Loucy (cell line): ENCODE measurements around the gene TEX26.

Source experiments
- H2AFZ ChIP-seq: fragments of 200-600 bp; sonication (generic); 2 replicates; pipeline ENCODE4 v1.6.0; 2016; ENCODE audit warnings: antibody characterized with exemption, mild to moderate bottlenecking, low read length, moderate library complexity
- H3F3A ChIP-seq: fragments of 200-600 bp; 2 replicates; pipeline ENCODE4 v1.6.0; 2016; ENCODE audit warnings: antibody characterized with exemption, low read depth, mild to moderate bottlenecking
- H3K27me3 ChIP-seq: fragments of 200-600 bp; sonication (generic); 2 replicates; pipeline ENCODE4 v1.6.1; 2014; ENCODE audit warnings: low read length, mild to moderate bottlenecking; ENCODE audit not compliant: insufficient read depth, poor library complexity, severe bottlenecking
- H3K36me3 ChIP-seq: fragments of 200-600 bp; sonication (generic); 2 replicates; pipeline ENCODE4 v1.6.1; 2016; ENCODE audit warnings: low read length; ENCODE audit not compliant: insufficient read depth
- H3K4me1 ChIP-seq: fragments of 200-600 bp; sonication (generic); 2 replicates; pipeline ENCODE4 v1.5.1; 2014; ENCODE audit warnings: low read length, mild to moderate bottlenecking; ENCODE audit not compliant: insufficient read depth, poor library complexity, severe bottlenecking
- H3K4me2 ChIP-seq: fragments of 200-600 bp; sonication (generic); 2 replicates; pipeline ENCODE4 v1.6.0; 2014; ENCODE audit warnings: antibody characterized with exemption, low read length, low read depth, mild to moderate bottlenecking; ENCODE audit not compliant: poor library complexity, severe bottlenecking
- H3K4me3 ChIP-seq: fragments of 200-600 bp; sonication (generic); 2 replicates; pipeline ENCODE4 v1.5.1; 2014; ENCODE audit warnings: low read length, mild to moderate bottlenecking, mixed read lengths; ENCODE audit not compliant: poor library complexity, severe bottlenecking
- H3K79me2 ChIP-seq: fragments of 200-600 bp; sonication (generic); 2 replicates; pipeline ENCODE4 v1.6.1; 2014; ENCODE audit warnings: low read length; ENCODE audit not compliant: insufficient read depth
- H3K9ac ChIP-seq: fragments of 200-600 bp; sonication (generic); 2 replicates; pipeline ENCODE4 v1.6.0; 2014; ENCODE audit warnings: mild to moderate bottlenecking, low read depth, low read length, moderate library complexity; ENCODE audit not compliant: poor library complexity, severe bottlenecking
- H3K9me2 ChIP-seq: fragments of 200-600 bp; sonication (generic); replicated peaks from 2 replicates; pipeline ENCODE4 v1.6.1; 2016; ENCODE audit warnings: low read depth, low read length, mixed read lengths
- H3K9me3 ChIP-seq: fragments of 200-600 bp; sonication (generic); 2 replicates; pipeline ENCODE4 v1.6.1; 2014; ENCODE audit warnings: mild to moderate bottlenecking, antibody characterized with exemption, low read length, low read depth; ENCODE audit not compliant: insufficient read depth
- H4K20me1 ChIP-seq: fragments of 200-600 bp; sonication (generic); 2 replicates; pipeline ENCODE4 v1.6.0; 2014; ENCODE audit warnings: antibody characterized with exemption, low read length, mild to moderate bottlenecking; ENCODE audit not compliant: insufficient read depth, poor library complexity, severe bottlenecking
- EZH2phosphoT487 ChIP-seq: fragments of 200-600 bp; IDR thresholded peaks from 2 replicates; pipeline ENCODE4 v1.6.1; 2018; ENCODE audit warnings: antibody characterized with exemption, mild to moderate bottlenecking, moderate library complexity, borderline replicate concordance
- TF ChIP-seq, protein P1 (sequence below): fragments of 200-600 bp; sonication (generic); conservative IDR thresholded peaks from 2 replicates; pipeline ENCODE4 v1.5.1; 2014; ENCODE audit warnings: mild to moderate bottlenecking, antibody characterized with exemption, low read length

Gene TEX26

DNA sequence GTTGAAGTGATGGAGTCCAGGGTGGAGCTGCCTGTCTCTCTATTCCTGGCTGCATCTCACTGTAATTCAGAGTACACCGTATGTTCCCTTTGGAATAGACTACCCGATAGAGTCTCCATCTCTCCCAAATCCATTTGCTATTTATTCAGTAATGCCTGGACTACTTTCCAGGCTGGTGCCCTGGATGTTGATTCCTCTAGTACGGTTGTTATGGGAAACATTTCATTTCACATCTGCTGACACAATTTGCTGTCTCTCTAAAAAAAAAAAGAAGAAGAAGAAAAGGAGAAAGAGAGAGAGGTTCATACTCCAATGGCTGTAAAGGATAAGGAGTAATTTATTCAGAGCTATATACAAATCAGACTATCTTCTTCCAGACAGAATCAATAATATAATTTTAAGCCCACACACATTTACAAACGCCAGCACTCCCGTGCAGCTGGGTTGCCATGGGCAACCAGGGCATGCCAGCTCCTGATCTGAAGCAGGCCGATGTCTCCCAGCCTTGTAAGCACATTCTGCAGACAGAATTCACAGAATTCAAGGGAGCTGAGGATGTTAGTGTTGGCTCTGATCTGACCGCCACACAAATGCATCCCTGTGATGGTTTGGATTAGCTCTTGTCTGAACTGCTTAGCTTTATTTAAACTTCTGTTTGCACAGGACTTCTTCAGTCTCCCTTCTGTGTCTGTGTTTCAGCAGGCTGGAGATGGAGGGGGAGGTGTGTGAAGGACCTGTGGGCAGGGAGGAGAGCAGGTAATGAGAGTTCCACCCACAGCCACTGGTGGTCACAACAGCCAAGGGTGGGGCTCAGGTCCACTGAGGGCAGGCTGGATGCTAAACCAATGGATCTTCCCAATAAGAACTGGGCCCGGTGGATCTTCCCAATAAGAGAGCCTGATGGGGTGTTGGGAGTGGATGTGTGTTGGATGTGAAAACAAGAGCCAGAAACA lies 66.0 kb downstream of the TEX26 start:
- Histone ChIP-seq H2AFZ (no peak overlapping the region), H3K79me2 (no peaks in the 10 kb centered on the region), H3K4me2 (no peak overlapping the region), H3K4me3 (no peak overlapping the region), H3K9ac (no peak overlapping the region), H3K36me3 (no peaks in the 10 kb centered on the region), H4K20me1 (no peaks in the 10 kb centered on the region), H3F3A (no peaks in the 10 kb centered on the region), H3K9me2 (no peaks in the 10 kb centered on the region), H3K27me3 (peaks cover 9% of the 10 kb centered on the region), H3K9me3 (no peaks in the 10 kb centered on the region), H3K4me1 (no peaks in the 10 kb centered on the region)
- no peak for TF ChIP-seq EZH2phosphoT487
- TF ChIP-seq, protein P1, sequence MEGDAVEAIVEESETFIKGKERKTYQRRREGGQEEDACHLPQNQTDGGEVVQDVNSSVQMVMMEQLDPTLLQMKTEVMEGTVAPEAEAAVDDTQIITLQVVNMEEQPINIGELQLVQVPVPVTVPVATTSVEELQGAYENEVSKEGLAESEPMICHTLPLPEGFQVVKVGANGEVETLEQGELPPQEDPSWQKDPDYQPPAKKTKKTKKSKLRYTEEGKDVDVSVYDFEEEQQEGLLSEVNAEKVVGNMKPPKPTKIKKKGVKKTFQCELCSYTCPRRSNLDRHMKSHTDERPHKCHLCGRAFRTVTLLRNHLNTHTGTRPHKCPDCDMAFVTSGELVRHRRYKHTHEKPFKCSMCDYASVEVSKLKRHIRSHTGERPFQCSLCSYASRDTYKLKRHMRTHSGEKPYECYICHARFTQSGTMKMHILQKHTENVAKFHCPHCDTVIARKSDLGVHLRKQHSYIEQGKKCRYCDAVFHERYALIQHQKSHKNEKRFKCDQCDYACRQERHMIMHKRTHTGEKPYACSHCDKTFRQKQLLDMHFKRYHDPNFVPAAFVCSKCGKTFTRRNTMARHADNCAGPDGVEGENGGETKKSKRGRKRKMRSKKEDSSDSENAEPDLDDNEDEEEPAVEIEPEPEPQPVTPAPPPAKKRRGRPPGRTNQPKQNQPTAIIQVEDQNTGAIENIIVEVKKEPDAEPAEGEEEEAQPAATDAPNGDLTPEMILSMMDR, result no peak

DNA sequence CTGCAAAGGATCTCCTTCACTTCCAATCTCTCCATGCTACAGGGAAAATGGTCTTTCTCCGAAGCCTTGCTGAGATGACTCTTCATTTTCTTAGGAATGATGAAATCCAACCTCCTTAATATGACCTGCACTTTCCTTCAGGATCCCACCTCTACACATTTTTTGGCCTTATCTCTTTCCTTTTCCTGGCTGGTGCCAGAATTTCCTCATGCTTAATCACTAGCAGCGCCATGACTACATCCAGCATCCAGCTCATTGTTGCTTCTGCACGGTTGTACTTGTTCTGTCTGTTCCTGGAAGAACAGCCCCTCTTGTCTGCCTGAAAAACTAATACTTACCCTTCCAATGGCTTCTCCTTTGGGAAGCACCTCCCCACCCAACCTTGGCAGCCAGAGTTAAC lies 68.4 kb downstream of the TEX26 start:
- Histone ChIP-seq H3K79me2 (no peaks in the 10 kb centered on the region), H3K9me3 (no peaks in the 10 kb centered on the region), H3K9me2 (no peaks in the 10 kb centered on the region), H3K4me2 (no peak overlapping the region), H2AFZ (no peak overlapping the region), H3K36me3 (no peaks in the 10 kb centered on the region), H4K20me1 (no peaks in the 10 kb centered on the region), H3K4me1 (no peaks in the 10 kb centered on the region), H3F3A (no peaks in the 10 kb centered on the region), H3K4me3 (no peak overlapping the region), H3K27me3 (peaks cover 5% of the 10 kb centered on the region), H3K9ac (no peak overlapping the region)
- no peak for TF ChIP-seq EZH2phosphoT487
- TF ChIP-seq, protein P1, result no peak

DNA sequence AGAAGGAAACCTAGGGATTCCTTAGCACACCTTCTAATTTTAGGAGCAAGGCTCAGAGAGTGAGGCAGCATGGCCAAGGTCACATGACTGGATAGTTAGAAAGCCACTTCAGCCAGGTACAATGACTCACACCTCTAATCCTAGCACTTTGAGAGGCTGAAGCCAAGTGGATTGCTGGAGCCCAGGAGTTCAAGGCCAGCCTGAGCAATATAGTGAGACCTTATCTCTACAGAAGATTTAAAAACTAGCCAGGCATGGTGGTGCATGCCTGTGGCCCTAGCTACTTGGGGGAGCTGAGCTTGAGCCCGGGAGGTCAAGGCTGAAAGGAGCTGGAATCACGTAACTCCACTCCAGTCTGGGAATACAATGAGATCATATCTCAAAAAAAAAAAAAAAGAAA lies 69.2 kb downstream of the TEX26 start:
- Histone ChIP-seq H3F3A (no peaks in the 10 kb centered on the region), H3K79me2 (no peaks in the 10 kb centered on the region), H3K4me3 (no peak overlapping the region), H3K27me3 (peaks cover 8% of the 10 kb centered on the region), H3K4me1 (no peaks in the 10 kb centered on the region), H4K20me1 (no peaks in the 10 kb centered on the region), H3K9me2 (no peaks in the 10 kb centered on the region), H3K9me3 (no peaks in the 10 kb centered on the region), H3K9ac (no peak overlapping the region), H3K36me3 (no peaks in the 10 kb centered on the region), H2AFZ (no peak overlapping the region), H3K4me2 (no peak overlapping the region)
- TF ChIP-seq, protein P1, result no peak
- no peak for TF ChIP-seq EZH2phosphoT487
